Measurements from ENCODE around the gene PBX3.

PBX3 gene

DNA sequence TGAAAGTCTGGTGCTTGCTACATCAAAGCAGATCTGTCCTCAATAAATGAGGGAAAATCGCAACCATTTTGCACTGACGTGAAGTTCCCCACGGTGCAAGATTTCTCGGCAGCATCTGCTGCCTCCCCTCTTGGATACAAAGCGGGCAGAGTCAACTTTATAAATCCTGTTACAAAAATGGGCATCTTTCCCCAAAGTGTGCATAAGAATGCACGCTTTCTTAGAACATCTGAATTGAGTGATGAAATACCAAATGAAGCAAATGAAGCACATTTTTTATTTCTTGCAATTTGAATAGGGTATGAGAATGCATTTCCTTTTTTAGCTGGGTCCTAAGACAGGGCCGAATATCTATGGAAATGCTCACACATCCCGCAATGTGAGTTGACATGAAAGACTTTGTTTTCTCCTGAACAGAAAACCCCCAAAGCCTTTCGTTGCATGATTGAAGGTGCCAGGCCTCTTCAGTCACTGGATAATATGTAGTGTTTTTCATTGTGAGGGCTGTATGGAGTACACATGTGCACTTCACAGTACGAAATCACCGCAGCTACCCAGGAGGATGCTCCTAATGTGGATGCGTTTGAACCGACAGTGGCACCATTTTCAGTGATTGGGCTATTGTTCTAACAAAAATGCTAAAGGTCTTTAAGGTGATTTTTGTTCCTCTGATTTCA lies 20.6 kb upstream of the PBX3 start:
- Histone ChIP-seq H3K4me3 (ENCODE audit: low read length in 2 of 2) (no peak overlapping the region), H4K8ac (ENCODE audit: low read depth, low read length) (no peak overlapping the region), H2BK5ac (ENCODE audit: low read length) (no peak overlapping the region), H3K36me3 (replicated peaks in 1 of 2; ENCODE audit: control insufficient read depth in 2 of 2, insufficient read depth in 2 of 2, low read length in 2 of 2) (no peaks in the 10 kb centered on the region), H4K91ac (ENCODE audit: low read depth, low read length, poor library complexity) (no peak overlapping the region), H2BK120ac (ENCODE audit: low read depth, low read length) (no peak overlapping the region), H2AFZ (ENCODE audit: low read length) (no peak overlapping the region), H3K4me1 (ENCODE audit: control insufficient read depth in 2 of 2, insufficient read depth in 1 of 2, low read depth in 1 of 2, low read length in 2 of 2) (no peaks in the 10 kb centered on the region), H3K9me3 (replicated peaks in 1 of 2; ENCODE audit: control insufficient read depth in 2 of 2, insufficient read depth in 1 of 2, low read depth in 1 of 2, low read length in 2 of 2) (no peaks in the 10 kb centered on the region), H2AK5ac (ENCODE audit: low read depth, low read length) (no peak overlapping the region), H3K14ac (ENCODE audit: low read length) (no peak overlapping the region), H3K4me2 (ENCODE audit: insufficient read depth, low read length, poor library complexity, severe bottlenecking) (no peak overlapping the region), H2BK12ac (ENCODE audit: low read length) (no peak overlapping the region), H3K27ac (replicated peaks; ENCODE audit: low read length) (no peak overlapping the region), H3K27me3 (ENCODE audit: control insufficient read depth in 3 of 3, insufficient read depth in 3 of 3, low read depth in 1 of 3, low read length in 3 of 3) (no peaks in the 10 kb centered on the region), H3K79me1 (ENCODE audit: low read depth, low read length) (no peaks in the 10 kb centered on the region), H3K4ac (ENCODE audit: low read length) (no peak overlapping the region), H3K18ac (ENCODE audit: low read length) (no peak overlapping the region), H3K23ac (ENCODE audit: low read depth, low read length, poor library complexity) (no peak overlapping the region), H2BK15ac (ENCODE audit: low read length) (no peak overlapping the region), H3K9ac (ENCODE audit: low read depth, low read length, poor library complexity) (no peak overlapping the region)
- DNase-seq (ENCODE audit: low spot score): no peak
- WGBS, 2 donors (ENCODE audit: extremely low coverage in 2 of 2, insufficient read length in 2 of 2, insufficient replicate concordance in 1 of 2): no CpG with 5 or more reads among the region's 13 CpGs

DNA sequence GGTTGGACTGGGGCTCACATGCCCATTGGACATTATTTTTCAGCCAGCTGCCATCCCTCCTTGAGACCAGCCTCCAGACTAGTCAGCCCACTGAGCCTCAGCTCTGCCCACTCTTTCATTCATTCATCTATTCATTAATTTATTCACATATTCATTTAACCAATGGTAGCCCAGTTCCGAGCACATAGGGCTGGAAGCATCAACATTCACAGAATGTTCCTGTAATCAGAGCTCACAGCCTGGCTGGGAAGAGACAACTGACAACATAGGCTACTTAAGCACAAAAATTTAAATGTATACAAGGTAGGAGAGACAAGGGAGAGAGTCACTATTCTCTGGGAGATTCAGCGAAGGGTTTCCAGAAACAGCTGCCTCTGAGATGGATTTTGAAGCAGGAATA lies 17.0 kb upstream of the PBX3 start:
- no peak overlapping the region for H3K23ac ChIP-seq (ENCODE audit: low read depth, low read length, poor library complexity)
- H2BK120ac ChIP-seq (ENCODE audit: low read depth, low read length): no peak overlapping the region
- no peak for DNase-seq (ENCODE audit: low spot score)
- no peak overlapping the region for H3K4me2 ChIP-seq (ENCODE audit: insufficient read depth, low read length, poor library complexity, severe bottlenecking)
- no peak overlapping the region for H3K4me3 ChIP-seq (ENCODE audit: low read length in 2 of 2)
- H3K9ac ChIP-seq (ENCODE audit: low read depth, low read length, poor library complexity): no peak overlapping the region
- WGBS, 2 donors (ENCODE audit: extremely low coverage in 2 of 2, insufficient read length in 2 of 2, insufficient replicate concordance in 1 of 2): no CpG with 5 or more reads among the region's 2 CpGs
- H3K9me3 ChIP-seq (replicated peaks in 1 of 2; ENCODE audit: control insufficient read depth in 2 of 2, insufficient read depth in 1 of 2, low read depth in 1 of 2, low read length in 2 of 2): no peaks in the 10 kb centered on the region
- no peaks in the 10 kb centered on the region for H3K36me3 ChIP-seq (replicated peaks in 1 of 2; ENCODE audit: control insufficient read depth in 2 of 2, insufficient read depth in 2 of 2, low read length in 2 of 2)
- H2BK15ac ChIP-seq (ENCODE audit: low read length): no peak overlapping the region
- no peak overlapping the region for H4K8ac ChIP-seq (ENCODE audit: low read depth, low read length)
- H2AFZ ChIP-seq (ENCODE audit: low read length): no peak overlapping the region
- no peak overlapping the region for H3K4ac ChIP-seq (ENCODE audit: low read length)
- H3K79me1 ChIP-seq (ENCODE audit: low read depth, low read length): no peaks in the 10 kb centered on the region
- H3K18ac ChIP-seq (ENCODE audit: low read length): no peak overlapping the region
- H3K27me3 ChIP-seq (ENCODE audit: control insufficient read depth in 3 of 3, insufficient read depth in 3 of 3, low read depth in 1 of 3, low read length in 3 of 3): no peaks in the 10 kb centered on the region
- no peak overlapping the region for H3K27ac ChIP-seq (replicated peaks; ENCODE audit: low read length)
- H3K4me1 ChIP-seq (ENCODE audit: control insufficient read depth in 2 of 2, insufficient read depth in 1 of 2, low read depth in 1 of 2, low read length in 2 of 2): no peaks in the 10 kb centered on the region
- H2AK5ac ChIP-seq (ENCODE audit: low read depth, low read length): no peak overlapping the region
- no peak overlapping the region for H2BK5ac ChIP-seq (ENCODE audit: low read length)
- no peak overlapping the region for H4K91ac ChIP-seq (ENCODE audit: low read depth, low read length, poor library complexity)
- no peak overlapping the region for H3K14ac ChIP-seq (ENCODE audit: low read length)
- H2BK12ac ChIP-seq (ENCODE audit: low read length): no peak overlapping the region

DNA sequence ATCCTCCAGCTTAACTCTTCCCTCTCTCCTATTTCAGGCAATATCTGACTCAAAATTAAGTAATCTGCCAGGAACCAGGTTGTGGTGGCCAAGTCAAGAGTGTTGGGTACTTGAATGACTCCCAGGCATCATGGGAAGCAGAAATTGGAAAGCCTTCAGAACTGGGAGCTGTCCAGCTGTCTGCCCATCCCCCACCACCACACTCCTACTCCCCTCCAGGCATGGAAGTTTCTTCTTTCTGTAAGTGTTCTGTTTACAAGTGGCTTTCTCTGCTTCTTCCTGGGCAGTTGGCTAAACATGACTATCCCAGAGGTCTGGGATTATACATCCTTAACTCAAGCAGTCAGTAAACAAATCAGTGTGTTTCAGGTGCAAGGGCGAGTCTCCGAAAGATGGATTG lies 14.6 kb upstream of the PBX3 start:
- no peak overlapping the region for H4K8ac ChIP-seq (ENCODE audit: low read depth, low read length)
- H3K9me3 ChIP-seq (replicated peaks in 1 of 2; ENCODE audit: control insufficient read depth in 2 of 2, insufficient read depth in 1 of 2, low read depth in 1 of 2, low read length in 2 of 2): no peaks in the 10 kb centered on the region
- H3K14ac ChIP-seq (ENCODE audit: low read length): no peak overlapping the region
- H3K36me3 ChIP-seq (replicated peaks in 1 of 2; ENCODE audit: control insufficient read depth in 2 of 2, insufficient read depth in 2 of 2, low read length in 2 of 2): no peaks in the 10 kb centered on the region
- H3K23ac ChIP-seq (ENCODE audit: low read depth, low read length, poor library complexity): no peak overlapping the region
- H3K4ac ChIP-seq (ENCODE audit: low read length): no peak overlapping the region
- no peaks in the 10 kb centered on the region for H3K79me1 ChIP-seq (ENCODE audit: low read depth, low read length)
- H3K27me3 ChIP-seq (ENCODE audit: control insufficient read depth in 3 of 3, insufficient read depth in 3 of 3, low read depth in 1 of 3, low read length in 3 of 3): no peaks in the 10 kb centered on the region
- H3K4me1 ChIP-seq (ENCODE audit: control insufficient read depth in 2 of 2, insufficient read depth in 1 of 2, low read depth in 1 of 2, low read length in 2 of 2): no peaks in the 10 kb centered on the region
- H2BK12ac ChIP-seq (ENCODE audit: low read length): no peak overlapping the region
- no peak overlapping the region for H2AFZ ChIP-seq (ENCODE audit: low read length)
- H2BK120ac ChIP-seq (ENCODE audit: low read depth, low read length): no peak overlapping the region
- no peak overlapping the region for H2BK5ac ChIP-seq (ENCODE audit: low read length)
- no peak overlapping the region for H4K91ac ChIP-seq (ENCODE audit: low read depth, low read length, poor library complexity)
- H3K4me3 ChIP-seq (ENCODE audit: low read length in 2 of 2): no peak overlapping the region
- H3K9ac ChIP-seq (ENCODE audit: low read depth, low read length, poor library complexity): no peak overlapping the region
- no peak for DNase-seq (ENCODE audit: low spot score)
- no peak overlapping the region for H3K27ac ChIP-seq (replicated peaks; ENCODE audit: low read length)
- no peak overlapping the region for H3K18ac ChIP-seq (ENCODE audit: low read length)
- WGBS, 2 donors (ENCODE audit: extremely low coverage in 2 of 2, insufficient read length in 2 of 2, insufficient replicate concordance in 1 of 2): no CpG with 5 or more reads among the region's 2 CpGs
- H2AK5ac ChIP-seq (ENCODE audit: low read depth, low read length): no peak overlapping the region
- H2BK15ac ChIP-seq (ENCODE audit: low read length): no peak overlapping the region
- no peak overlapping the region for H3K4me2 ChIP-seq (ENCODE audit: insufficient read depth, low read length, poor library complexity, severe bottlenecking)

DNA sequence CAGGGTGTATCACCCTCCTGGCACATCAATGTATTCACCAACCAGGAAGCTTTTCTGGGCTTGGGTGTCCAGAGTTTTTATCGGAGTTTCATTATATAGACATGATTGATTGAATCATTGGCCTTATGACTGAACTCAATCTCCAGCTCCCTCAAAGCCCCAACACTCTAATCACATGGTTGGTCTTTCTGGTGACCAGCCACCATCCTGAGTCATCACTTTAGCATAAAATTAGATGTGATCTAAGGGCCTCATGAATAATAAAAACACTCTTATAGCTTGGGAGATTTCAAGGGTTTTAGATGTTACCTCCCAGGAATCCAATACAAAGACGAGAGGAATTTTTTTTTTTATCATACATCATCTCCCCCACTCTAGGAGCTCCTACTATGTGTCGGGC lies 7.7 kb upstream of the PBX3 start:
- DNase-seq (ENCODE audit: low spot score): no peak
- no peak overlapping the region for H3K14ac ChIP-seq (ENCODE audit: low read length)
- H3K4me1 ChIP-seq (ENCODE audit: control insufficient read depth in 2 of 2, insufficient read depth in 1 of 2, low read depth in 1 of 2, low read length in 2 of 2): no peaks in the 10 kb centered on the region
- H3K36me3 ChIP-seq (replicated peaks in 1 of 2; ENCODE audit: control insufficient read depth in 2 of 2, insufficient read depth in 2 of 2, low read length in 2 of 2): no peaks in the 10 kb centered on the region
- no CpG with 5 or more reads among the region's 3 CpGs for WGBS, 2 donors (ENCODE audit: extremely low coverage in 2 of 2, insufficient read length in 2 of 2, insufficient replicate concordance in 1 of 2)
- H3K4ac ChIP-seq (ENCODE audit: low read length): no peak overlapping the region
- H2BK120ac ChIP-seq (ENCODE audit: low read depth, low read length): no peak overlapping the region
- H3K18ac ChIP-seq (ENCODE audit: low read length): no peak overlapping the region
- H2AFZ ChIP-seq (ENCODE audit: low read length): no peak overlapping the region
- no peak overlapping the region for H4K8ac ChIP-seq (ENCODE audit: low read depth, low read length)
- H3K27ac ChIP-seq (replicated peaks; ENCODE audit: low read length): no peak overlapping the region
- H3K23ac ChIP-seq (ENCODE audit: low read depth, low read length, poor library complexity): no peak overlapping the region
- H2BK15ac ChIP-seq (ENCODE audit: low read length): no peak overlapping the region
- no peaks in the 10 kb centered on the region for H3K79me1 ChIP-seq (ENCODE audit: low read depth, low read length)
- no peak overlapping the region for H4K91ac ChIP-seq (ENCODE audit: low read depth, low read length, poor library complexity)
- no peak overlapping the region for H3K4me2 ChIP-seq (ENCODE audit: insufficient read depth, low read length, poor library complexity, severe bottlenecking)
- no peak overlapping the region for H3K4me3 ChIP-seq (ENCODE audit: low read length in 2 of 2)
- no peaks in the 10 kb centered on the region for H3K9me3 ChIP-seq (replicated peaks in 1 of 2; ENCODE audit: control insufficient read depth in 2 of 2, insufficient read depth in 1 of 2, low read depth in 1 of 2, low read length in 2 of 2)
- H2BK12ac ChIP-seq (ENCODE audit: low read length): no peak overlapping the region
- H2BK5ac ChIP-seq (ENCODE audit: low read length): no peak overlapping the region
- no peaks in the 10 kb centered on the region for H3K27me3 ChIP-seq (ENCODE audit: control insufficient read depth in 3 of 3, insufficient read depth in 3 of 3, low read depth in 1 of 3, low read length in 3 of 3)
- no peak overlapping the region for H2AK5ac ChIP-seq (ENCODE audit: low read depth, low read length)
- H3K9ac ChIP-seq (ENCODE audit: low read depth, low read length, poor library complexity): no peak overlapping the region
